Measurements from ENCODE around the gene CATSPER1.

The CATSPER1 gene

DNA sequence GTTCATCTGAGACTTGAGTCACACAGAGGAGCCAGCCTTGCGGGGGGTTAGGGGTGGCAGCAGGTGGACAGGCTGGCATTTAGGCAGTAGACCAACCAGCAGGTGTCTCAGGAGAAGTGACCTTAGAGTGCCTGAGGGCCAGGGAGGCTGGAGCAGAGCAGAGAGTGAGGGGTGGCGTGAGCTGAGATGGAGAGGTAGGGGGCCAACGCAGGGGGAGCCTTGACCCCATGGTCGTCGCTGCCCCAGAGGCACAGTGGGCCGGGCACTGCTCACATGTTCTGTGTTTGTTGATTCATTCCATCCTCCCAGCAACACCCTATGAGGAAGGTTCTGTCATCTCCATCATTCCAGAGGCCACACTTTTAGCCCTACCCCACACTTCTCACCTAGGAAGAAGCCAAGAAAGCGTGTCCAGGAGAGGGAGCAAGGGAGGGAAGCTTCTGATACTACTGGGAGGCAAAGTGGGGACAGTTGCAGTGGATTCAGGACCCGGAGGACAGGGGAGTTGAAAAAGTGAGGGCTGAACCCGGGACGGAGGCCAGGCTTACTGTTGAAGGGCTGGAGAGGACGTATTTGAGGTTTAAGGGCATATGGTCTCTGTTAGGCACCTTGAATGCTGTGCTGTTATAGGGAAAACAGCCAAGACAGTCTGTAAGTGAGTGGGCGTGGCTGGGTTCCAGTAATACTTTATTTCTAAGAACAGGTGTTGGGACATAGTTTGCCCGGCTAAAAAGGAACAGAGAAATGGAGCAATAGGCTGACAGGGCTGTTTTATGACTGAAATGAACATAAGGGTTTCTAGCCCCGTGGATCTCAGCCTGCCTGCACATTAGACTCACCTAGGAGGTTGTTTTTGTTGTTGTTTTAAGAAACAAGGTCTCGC, 57.4 kb downstream of the CATSPER1 start:
- no peak overlapping the region for H3K27ac ChIP-seq
- no peak for TF ChIP-seq CTCF (IDR thresholded peaks at IDR 0.05; ENCODE audit: low read depth, low read length, missing control alignments)
- no peak overlapping the region for H3K4me3 ChIP-seq (ENCODE audit: low read depth, low read length)
- DNase-seq, result no peak
- H3K27me3 ChIP-seq (replicated peaks), result no peaks in the 10 kb centered on the region
- in situ Hi-C loops (cut with HindIII; ENCODE audit: low pct_ligation_motif_present, low sequenced_read_pairs), result no loop called here
- H3K36me3 ChIP-seq (replicated peaks), result peaks cover 62% of the 10 kb centered on the region

DNA sequence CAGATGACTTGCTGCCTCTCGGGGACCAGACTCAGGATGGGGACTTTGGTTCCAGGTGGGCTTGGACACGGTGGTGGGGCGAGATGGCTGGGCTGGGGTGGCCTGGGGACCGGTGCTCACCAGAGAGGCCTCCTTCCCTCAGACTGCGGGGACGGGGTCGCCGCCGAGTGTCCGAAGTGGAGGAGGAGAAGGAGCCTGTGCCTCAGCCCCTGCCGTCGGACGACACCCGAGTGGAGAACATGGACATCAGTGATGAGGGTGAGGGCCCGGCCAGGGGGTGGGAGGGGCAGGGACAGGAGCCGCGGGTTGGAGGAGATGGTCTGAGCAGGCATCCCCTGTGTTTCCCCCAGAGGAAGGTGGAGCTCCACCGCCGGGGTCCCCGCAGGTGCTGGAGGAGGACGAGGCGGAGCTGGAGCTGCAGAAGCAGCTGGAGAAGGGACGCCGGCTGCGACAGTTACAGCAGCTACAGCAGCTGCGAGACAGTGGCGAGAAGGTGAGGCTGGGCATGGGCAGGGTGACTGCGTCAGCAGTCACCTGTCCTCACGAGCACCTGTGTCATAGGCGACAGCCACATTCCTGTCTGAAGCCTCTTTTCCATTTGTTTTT, 58.8 kb downstream of the CATSPER1 start:
- Histone ChIP-seq H3K4me3 (ENCODE audit: low read depth, low read length) (no peak overlapping the region), H3K36me3 (replicated peaks) (peaks cover 57% of the 10 kb centered on the region)
- no peak for TF ChIP-seq CTCF (IDR thresholded peaks at IDR 0.05; ENCODE audit: low read depth, low read length, missing control alignments)

More for the DNA sequence above, 58.8 kb downstream of the CATSPER1 start:
- no peaks in the 10 kb centered on the region for H3K27me3 ChIP-seq (replicated peaks)
- in situ Hi-C loops (cut with HindIII; ENCODE audit: low pct_ligation_motif_present, low sequenced_read_pairs), result no loop called here
- H3K27ac ChIP-seq, result no peak overlapping the region
- DNase-seq, result no peak

Measured in brain microvascular endothelial cell (primary cell).